Measurements from ENCODE around the gene ERF.

Gene ERF

DNA sequence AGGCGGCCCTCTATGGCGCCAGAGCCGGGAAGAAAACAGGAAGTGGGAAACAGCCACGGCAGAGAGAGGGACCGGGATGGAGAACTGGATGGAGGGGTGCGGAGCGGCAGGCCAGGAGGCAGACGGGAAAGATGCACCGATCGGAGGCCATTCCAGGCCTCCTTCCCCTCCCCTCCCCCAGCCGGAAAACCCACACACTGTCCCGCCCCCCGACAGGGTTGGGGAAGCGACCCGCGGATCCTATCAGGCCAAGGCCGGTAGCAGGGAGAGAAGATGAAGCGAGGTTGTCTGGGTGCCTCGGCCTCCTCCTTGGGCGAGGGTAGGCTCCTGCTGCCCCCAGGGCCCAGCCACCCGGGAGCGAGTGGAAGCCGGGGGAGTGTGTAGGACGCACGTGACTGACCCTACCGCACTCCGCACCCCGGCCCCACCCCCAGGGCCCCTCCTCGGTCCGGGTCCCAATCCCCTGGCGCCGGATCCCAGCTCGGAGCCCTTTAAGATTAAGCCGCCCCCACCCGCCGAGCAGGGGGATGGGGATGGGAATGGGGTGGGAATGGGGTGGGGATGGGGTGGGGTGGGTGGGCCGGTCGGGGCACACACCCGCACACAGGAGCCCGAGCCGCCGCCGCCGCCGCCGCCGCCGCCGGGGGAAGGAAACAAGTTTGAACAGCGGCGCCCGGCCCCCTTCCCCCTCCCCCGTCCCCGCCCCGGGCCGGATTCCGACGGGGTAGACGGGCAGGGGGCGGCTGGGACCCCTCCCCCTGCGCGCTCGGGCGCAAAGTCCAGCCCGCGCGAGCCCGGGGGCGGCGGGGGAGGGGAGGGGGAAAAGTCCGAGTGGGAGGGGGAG, 1.5 kb downstream of the ERF start:
- peak; percentile 38 for DNase-seq (ENCODE audit: low read depth)
- peak overlapping the region; percentile 89 for H3K4me3 ChIP-seq (ENCODE audit: control insufficient read depth, low read depth, low read length)
- TF ChIP-seq, protein P1, sequence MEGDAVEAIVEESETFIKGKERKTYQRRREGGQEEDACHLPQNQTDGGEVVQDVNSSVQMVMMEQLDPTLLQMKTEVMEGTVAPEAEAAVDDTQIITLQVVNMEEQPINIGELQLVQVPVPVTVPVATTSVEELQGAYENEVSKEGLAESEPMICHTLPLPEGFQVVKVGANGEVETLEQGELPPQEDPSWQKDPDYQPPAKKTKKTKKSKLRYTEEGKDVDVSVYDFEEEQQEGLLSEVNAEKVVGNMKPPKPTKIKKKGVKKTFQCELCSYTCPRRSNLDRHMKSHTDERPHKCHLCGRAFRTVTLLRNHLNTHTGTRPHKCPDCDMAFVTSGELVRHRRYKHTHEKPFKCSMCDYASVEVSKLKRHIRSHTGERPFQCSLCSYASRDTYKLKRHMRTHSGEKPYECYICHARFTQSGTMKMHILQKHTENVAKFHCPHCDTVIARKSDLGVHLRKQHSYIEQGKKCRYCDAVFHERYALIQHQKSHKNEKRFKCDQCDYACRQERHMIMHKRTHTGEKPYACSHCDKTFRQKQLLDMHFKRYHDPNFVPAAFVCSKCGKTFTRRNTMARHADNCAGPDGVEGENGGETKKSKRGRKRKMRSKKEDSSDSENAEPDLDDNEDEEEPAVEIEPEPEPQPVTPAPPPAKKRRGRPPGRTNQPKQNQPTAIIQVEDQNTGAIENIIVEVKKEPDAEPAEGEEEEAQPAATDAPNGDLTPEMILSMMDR (conservative IDR thresholded peaks at IDR 0.05; ENCODE audit: control insufficient read depth, insufficient read depth, low read depth, low read length), result no peak

DNA sequence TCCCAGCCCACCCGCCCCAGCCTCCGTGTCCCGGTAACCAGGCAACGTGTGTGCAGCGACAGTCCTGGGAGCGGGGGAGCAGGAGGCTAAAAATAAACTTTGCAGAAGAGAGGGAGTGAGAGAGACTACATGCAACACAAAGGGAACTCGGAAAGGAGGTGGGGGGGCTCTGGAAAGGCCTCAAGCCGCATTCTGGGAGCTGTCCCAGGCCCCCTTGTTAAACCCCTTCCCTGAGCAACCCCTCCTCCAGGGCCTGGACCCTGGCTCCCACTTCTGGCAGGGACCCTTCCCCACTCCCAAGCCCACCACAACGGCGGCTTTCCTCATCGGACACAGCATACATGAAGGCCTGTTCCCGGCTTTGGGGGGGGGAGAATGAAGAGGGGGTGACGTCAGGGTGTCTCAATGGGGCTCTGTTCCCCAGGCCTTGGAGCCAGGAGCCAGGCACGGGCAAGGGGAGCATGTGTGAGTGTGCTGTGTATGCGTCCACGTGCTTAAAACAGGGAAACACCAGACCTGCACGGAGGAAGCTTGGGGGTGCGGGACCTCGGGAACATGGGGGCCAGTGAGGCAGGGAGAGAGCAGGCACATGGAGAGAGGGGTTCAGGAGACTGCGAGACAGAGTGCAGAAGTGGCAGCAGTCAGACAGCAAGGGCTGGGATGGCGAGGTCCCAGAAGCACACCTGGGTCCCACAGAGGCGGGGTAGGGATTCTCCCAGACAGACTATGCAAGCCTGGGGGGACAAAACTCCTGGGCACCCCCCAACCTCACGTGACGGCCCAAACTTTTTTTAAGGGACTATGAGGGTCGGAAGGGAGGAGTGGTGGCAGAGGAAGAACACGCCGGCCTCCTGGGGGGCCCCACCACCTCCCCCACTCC, 2.3 kb downstream of the ERF start:
- DNase-seq (ENCODE audit: low read depth), result peak; percentile 71
- TF ChIP-seq, protein P1 (conservative IDR thresholded peaks at IDR 0.05; ENCODE audit: control insufficient read depth, insufficient read depth, low read depth, low read length), result no peak
- H3K4me3 ChIP-seq (ENCODE audit: control insufficient read depth, low read depth, low read length), result peak overlapping the region; percentile 89

DNA sequence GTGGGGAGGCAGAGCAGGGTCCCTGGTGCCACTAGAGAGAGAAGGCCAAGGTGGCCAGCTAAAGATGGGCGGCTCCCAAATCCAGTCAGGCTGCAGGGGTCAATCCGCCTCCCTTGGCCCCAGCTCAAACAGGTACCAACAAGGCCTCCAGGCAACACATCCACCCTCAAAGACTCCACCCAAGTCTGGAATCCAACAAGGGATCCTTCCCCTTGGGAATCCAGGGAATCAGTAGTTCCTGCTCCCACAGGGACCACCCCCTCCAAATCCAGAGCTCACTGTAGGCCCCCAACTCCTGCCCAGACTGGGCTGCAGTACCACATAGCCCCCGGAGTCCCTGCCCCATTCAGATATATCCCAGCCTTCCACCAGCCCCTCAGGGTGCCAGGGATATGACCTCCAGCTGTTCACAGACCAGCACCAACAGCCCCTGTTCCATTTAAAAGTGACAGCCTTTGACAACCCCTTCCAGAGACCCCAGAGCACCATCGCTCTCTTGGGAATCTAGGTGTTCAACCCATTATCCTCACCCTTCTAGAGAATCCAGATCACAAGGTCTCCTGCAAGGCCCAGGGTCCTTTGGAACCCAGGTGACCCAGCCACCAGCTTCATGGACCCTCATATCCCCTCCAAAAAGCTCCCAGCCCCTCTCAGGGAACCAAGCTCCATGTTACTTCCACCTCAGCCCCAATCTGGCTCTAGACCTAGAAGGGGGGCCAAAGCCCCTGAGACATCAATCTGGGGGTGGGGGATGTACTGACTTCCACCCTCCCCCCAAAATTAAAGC, 3.2 kb downstream of the ERF start:
- no peak for DNase-seq (ENCODE audit: low read depth)
- peak overlapping the region; percentile 2 for H3K4me3 ChIP-seq (ENCODE audit: control insufficient read depth, low read depth, low read length)
- TF ChIP-seq, protein P1 (conservative IDR thresholded peaks at IDR 0.05; ENCODE audit: control insufficient read depth, insufficient read depth, low read depth, low read length), result no peak

DNA sequence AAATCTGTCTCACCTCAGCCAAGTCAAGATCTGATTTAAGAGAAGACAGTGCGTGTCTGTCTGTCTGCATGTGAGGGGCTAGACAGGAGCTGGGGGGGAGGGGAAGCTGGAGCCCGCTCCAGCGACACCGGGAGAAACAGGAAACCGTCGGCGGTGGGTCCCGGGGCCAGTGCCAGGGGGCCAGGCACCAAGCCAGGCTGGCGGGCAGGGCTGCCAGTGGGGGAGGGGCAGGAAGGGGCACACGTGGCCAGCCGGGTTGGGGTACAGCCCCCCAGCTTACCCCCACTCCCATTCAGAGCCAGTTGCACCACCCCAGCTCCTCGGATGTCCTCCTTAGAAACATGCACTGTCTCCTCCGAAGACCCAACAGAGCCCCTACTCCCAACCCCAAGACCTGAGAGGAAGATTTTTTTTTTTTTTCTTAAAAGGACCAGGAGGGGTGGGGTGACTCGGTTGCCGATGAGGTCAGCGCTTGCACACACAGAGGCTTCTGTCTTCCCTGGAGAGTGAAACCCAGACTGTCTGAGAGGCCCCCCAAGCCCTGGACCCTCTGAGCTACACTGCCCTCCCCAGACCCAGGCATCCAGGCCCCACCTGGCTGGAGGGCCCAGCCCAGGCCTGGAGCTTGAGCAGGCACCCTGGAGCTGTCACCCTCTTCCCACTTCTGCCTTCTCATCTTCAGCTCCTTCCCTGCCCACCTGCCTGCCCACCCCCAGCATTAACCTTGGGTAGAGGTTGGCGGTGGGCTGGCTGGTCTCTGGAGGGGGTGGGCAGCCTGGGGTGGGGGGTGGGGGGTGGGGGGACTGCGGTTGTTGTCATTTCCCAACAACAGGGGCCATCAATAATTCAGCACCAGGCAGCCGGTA, 4.0 kb downstream of the ERF start:
- peak; percentile 66 for DNase-seq (ENCODE audit: low read depth)
- peak overlapping the region; percentile 17 for H3K4me3 ChIP-seq (ENCODE audit: control insufficient read depth, low read depth, low read length)
- TF ChIP-seq, protein P1 (conservative IDR thresholded peaks at IDR 0.05; ENCODE audit: control insufficient read depth, insufficient read depth, low read depth, low read length), result no peak

DNA sequence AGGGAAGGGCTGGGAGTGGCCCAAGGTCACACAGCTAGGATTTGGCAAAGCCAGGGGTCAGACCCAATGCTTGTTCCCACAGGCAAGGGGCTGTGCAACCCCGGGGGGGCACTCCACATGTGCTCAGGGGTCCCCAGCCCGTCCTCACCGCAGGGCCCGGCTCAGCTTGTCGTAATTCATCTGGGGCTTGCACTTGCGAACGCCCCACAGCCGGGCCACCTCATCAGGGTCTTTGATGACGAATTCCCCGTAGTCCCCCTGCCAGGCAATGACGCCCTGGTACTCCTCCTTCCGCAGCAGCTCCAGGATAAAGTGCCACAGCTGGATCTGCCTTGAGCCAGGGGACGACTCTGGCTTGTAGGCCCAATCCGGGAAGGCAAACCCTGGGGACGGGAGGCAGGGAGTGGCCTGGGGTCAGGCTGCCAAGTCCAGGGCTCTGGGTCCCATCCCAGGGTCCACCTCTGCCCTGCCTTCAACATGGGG, 4.7 kb downstream of the ERF start:
- TF ChIP-seq, protein P1 (conservative IDR thresholded peaks at IDR 0.05; ENCODE audit: control insufficient read depth, insufficient read depth, low read depth, low read length), result no peak
- H3K4me3 ChIP-seq (ENCODE audit: control insufficient read depth, low read depth, low read length), result no peak overlapping the region
- no peak for DNase-seq (ENCODE audit: low read depth)

All from fibroblast of mammary gland (primary cell).